Right lobe of liver (tissue), 4 donors: ENCODE results near the gene PRICKLE3.

Experiments
- POLR2A ChIP-seq: fragments of 450-650 bp; IDR thresholded peaks from one replicate; pipeline ENCODE4 v1.6.1; 2017; ENCODE audit warnings: antibody characterized with exemption, mild to moderate bottlenecking
- TF ChIP-seq, protein P1 (sequence below), 4 donors: fragments of 200-600 bp in 3 of 4; fragments of 450-650 bp in 1 of 4; IDR thresholded peaks; one replicate each; pipeline versions ENCODE4 v1.5.1 to v1.8.0; 2016 to 2022; ENCODE audit warnings: antibody characterized with exemption in 4 of 4, mild to moderate bottlenecking in 2 of 4
- donor health status: DM: no; HTN: no; CAD: no.
- donor health status: DM: no; HTN: no; CAD: no.
- donor health status: DM: no; HTN: yes; CAD: no.

DNA sequence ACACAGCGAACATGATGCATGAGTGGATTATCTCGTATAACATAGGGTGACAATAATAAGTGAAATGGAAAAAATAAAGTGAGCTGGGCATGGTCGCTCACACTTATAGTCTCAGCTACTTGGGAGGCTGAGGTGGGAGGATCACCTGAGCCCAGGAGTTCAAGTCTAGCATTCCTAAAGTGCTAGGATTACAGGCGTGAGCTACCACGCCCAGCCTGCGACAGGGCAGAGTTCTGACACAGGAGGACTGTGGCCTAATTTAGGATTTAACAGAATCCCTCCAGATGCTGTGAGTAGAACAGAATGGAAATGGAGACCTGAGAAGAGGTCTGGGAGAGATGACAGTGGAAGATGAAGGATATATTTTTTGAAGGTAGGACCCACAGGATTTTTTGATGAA, 3.4 kb upstream of the PRICKLE3 start:
- TF ChIP-seq, protein P1, sequence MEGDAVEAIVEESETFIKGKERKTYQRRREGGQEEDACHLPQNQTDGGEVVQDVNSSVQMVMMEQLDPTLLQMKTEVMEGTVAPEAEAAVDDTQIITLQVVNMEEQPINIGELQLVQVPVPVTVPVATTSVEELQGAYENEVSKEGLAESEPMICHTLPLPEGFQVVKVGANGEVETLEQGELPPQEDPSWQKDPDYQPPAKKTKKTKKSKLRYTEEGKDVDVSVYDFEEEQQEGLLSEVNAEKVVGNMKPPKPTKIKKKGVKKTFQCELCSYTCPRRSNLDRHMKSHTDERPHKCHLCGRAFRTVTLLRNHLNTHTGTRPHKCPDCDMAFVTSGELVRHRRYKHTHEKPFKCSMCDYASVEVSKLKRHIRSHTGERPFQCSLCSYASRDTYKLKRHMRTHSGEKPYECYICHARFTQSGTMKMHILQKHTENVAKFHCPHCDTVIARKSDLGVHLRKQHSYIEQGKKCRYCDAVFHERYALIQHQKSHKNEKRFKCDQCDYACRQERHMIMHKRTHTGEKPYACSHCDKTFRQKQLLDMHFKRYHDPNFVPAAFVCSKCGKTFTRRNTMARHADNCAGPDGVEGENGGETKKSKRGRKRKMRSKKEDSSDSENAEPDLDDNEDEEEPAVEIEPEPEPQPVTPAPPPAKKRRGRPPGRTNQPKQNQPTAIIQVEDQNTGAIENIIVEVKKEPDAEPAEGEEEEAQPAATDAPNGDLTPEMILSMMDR (IDR thresholded peaks at IDR 0.05) = no peak
- TF ChIP-seq POLR2A = no peak
